Sigmoid colon (tissue), 7 donors: Measurements from ENCODE around the gene PDILT. TPM values are rescaled to one million over a fixed set of nuclear protein-coding genes. Genes with fewer than 3 reads are reported as not detected.

Experiments used
- DNase-seq: peaks from one replicate; pipeline ENCODE4 v3.0.0-alpha.2; 2019
- H3K27ac ChIP-seq, 4 donors: fragments of 200-600 bp; sonication (generic); one replicate each; pipeline ENCODE4 v1.5.1; 2016 to 2019; ENCODE audit warnings: mild to moderate bottlenecking in 1 of 4
- H3K27me3 ChIP-seq, 3 donors: fragments of 200-600 bp; sonication (generic); one replicate each; pipeline ENCODE4 v1.5.1; 2019; ENCODE audit warnings: mild to moderate bottlenecking in 1 of 3
- H3K36me3 ChIP-seq, 4 donors: fragments of 200-600 bp; sonication (generic); one replicate each; pipeline ENCODE4 v1.5.1; 2016 to 2019
- H3K4me1 ChIP-seq, 4 donors: fragments of 200-600 bp; sonication (generic); one replicate each; pipeline ENCODE4 v1.5.1; 2017 to 2019
- H3K4me3 ChIP-seq, 4 donors: fragments of 200-600 bp; sonication (generic); one replicate each; pipeline ENCODE4 v1.5.1; 2017 to 2019; ENCODE audit warnings: mild to moderate bottlenecking in 2 of 4, moderate library complexity in 1 of 4
- H3K9me3 ChIP-seq, 4 donors: fragments of 200-600 bp in 3 of 4; sonication (generic) in 3 of 4; one replicate each; pipeline versions ENCODE4 v1.5.1 to v1.6.1; 2013 to 2019
- EP300 ChIP-seq, 4 donors: sonication (generic); formaldehyde crosslinking; IDR thresholded peaks; one replicate each; pipeline ENCODE4 v1.6.1; 2017; ENCODE audit warnings: antibody characterized with exemption in 4 of 4
- POLR2A ChIP-seq, 2 donors: fragments of 450-650 bp; IDR thresholded peaks; one replicate each; pipeline ENCODE4 v1.6.1; 2016; ENCODE audit warnings: antibody characterized with exemption in 2 of 2, mild to moderate bottlenecking in 2 of 2, moderate library complexity in 2 of 2
- POLR2AphosphoS5 ChIP-seq, 4 donors: sonication (generic); formaldehyde crosslinking; IDR thresholded peaks; one replicate each; pipeline ENCODE4 v1.6.1; 2017; ENCODE audit warnings: antibody characterized with exemption in 4 of 4
- WGBS, 2 donors: extraction: QIAGEN DNeasy Blood & Tissue Kit; methylation state at CpG; one replicate each; pipeline ENCODE4 v1.1.7; 2013; 5-methylcytosine and 5-hydroxymethylcytosine counted together
- intact Hi-C: fragments of 100-400 bp; cut with DNase I; formaldehyde crosslinking; loops from one replicate; pipeline ENCODE4 v1.15.1; 2023
- polyA plus RNA-seq, 3 donors: library from polyadenylated mRNA; stranded (reverse); fragments of 200-250 nt; gene quantifications; one replicate each; pipeline ENCODE4 v1.2.3, GENCODE V29; 2013
- total RNA-seq, 4 donors: library from RNA; depleted of rRNA; stranded (reverse); fragments of >200 nt; gene quantifications; one replicate each; pipeline ENCODE4 v1.1.0, GENCODE V29; 2016
- TF ChIP-seq, protein P1 (sequence below), 4 experiments: fragments of 450-650 bp in 3 of 4; fragments of 200-600 bp in 1 of 4; IDR thresholded peaks; one replicate each; pipeline ENCODE4 v1.5.1; 2016 to 2019; ENCODE audit warnings: antibody characterized with exemption in 4 of 4, mild to moderate bottlenecking in 3 of 4, moderate library complexity in 2 of 4
- donor health status: healthy with polysubstance abuse.
- donor health status: Bipolar disorder and iron deficiency.
- donor health status: healthy.

PDILT gene
- total and polyA plus RNA-seq, 7 donors, result not detected

GRCh38 chr16:20388854-20389253 is 15.7 kb downstream of the PDILT start:
- Histone ChIP-seq H3K27ac (no peak overlapping the region), H3K4me3 (no peak overlapping the region), H3K9me3 (no peaks in the 10 kb centered on the region), H3K36me3 (no peaks in the 10 kb centered on the region), H3K4me1 (peaks cover 0 to 15% (median 7%) of the 10 kb centered on the region in 4 donors), H3K27me3 (peaks cover 0 to 12% (median 5%) of the 10 kb centered on the region in 3 donors)
- 22 to 68% methylated on average over 1 of the region's 1 CpG for WGBS, 2 donors
- no peak for DNase-seq
- no peak for TF ChIP-seq EP300 (IDR thresholded peaks at IDR 0.05)
- TF ChIP-seq POLR2AphosphoS5 (IDR thresholded peaks at IDR 0.05), result no peak
- TF ChIP-seq POLR2A (IDR thresholded peaks at IDR 0.05), result no peak
- TF ChIP-seq, protein P1, sequence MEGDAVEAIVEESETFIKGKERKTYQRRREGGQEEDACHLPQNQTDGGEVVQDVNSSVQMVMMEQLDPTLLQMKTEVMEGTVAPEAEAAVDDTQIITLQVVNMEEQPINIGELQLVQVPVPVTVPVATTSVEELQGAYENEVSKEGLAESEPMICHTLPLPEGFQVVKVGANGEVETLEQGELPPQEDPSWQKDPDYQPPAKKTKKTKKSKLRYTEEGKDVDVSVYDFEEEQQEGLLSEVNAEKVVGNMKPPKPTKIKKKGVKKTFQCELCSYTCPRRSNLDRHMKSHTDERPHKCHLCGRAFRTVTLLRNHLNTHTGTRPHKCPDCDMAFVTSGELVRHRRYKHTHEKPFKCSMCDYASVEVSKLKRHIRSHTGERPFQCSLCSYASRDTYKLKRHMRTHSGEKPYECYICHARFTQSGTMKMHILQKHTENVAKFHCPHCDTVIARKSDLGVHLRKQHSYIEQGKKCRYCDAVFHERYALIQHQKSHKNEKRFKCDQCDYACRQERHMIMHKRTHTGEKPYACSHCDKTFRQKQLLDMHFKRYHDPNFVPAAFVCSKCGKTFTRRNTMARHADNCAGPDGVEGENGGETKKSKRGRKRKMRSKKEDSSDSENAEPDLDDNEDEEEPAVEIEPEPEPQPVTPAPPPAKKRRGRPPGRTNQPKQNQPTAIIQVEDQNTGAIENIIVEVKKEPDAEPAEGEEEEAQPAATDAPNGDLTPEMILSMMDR (IDR thresholded peaks at IDR 0.05), result no peak
- intact Hi-C loops, result no loop called here

GRCh38 chr16:20387978-20388377 is 16.6 kb downstream of the PDILT start:
- intact Hi-C loops, result no loop called here
- no peaks in the 10 kb centered on the region for H3K36me3 ChIP-seq
- WGBS, 2 donors, result 95 to 97% methylated on average over 3 of the region's 3 CpGs

DNA sequence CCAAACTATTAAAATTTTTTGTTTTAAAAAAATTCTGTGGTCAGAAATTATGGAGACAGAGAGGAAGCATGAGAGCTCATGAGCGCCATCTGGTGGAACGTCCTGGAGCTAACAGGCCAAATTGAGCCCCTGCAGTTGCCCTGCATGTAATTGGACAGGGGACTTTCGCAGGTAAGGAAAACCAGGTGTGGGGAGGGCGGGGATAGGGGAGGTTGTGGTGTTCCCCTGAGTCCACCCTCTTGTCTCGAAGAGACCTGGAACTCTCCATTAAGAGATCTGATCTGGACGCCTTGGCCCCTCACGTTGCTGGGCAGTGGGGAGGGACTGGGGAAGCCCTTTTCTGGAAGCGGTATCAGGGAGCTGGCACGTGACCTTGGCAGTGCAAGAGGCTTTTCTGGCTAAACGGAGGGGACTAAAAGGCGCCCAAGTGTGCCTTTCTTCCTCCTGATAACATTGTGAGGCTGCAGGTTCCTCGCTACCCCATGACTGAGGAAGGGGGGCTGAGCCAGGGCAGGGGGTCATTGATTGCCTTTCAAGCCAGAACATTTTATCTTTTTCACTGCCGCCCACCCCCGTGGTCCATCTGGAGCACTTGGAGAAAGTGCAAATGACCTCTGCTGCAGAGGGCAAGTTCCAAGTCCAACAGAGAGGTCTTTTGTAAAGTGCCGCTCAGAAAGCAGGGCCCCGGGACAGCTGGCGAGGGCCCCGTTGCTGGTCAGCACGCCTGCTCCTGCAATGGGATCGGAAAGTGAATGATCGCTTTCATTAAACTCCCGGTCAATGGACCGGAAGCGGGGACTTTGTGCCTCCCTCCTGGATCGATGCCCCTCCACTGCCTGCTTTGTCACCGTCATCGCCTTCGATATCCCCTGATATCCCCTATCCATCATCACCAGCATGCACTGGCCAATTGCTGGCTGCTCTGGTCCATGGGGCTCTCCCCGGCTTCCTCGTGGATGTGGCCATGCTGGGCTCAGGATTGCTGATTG is 18.4 kb downstream of the PDILT start:
- Histone ChIP-seq H3K4me3 (peak overlapping the region in 1 of 4 donors; percentile 10), H3K27me3 (peaks cover 0 to 12% (median 5%) of the 10 kb centered on the region in 3 donors), H3K36me3 (no peaks in the 10 kb centered on the region), H3K4me1 (peaks cover 0 to 6% (median 0%) of the 10 kb centered on the region in 4 donors), H3K27ac (no peak overlapping the region), H3K9me3 (no peaks in the 10 kb centered on the region)
- intact Hi-C loops, result no loop called here
- WGBS, 2 donors, result 30 to 44% methylated on average over 30 of the region's 30 CpGs
- TF ChIP-seq, protein P1 (IDR thresholded peaks at IDR 0.05), result peak; percentile 14 to 84 (median 53)
- no peak for TF ChIP-seq EP300 (IDR thresholded peaks at IDR 0.05)
- TF ChIP-seq POLR2A (IDR thresholded peaks at IDR 0.05), result no peak
- no peak for TF ChIP-seq POLR2AphosphoS5 (IDR thresholded peaks at IDR 0.05)
- DNase-seq, result peak; percentile 74

More at GRCh38 chr16:20387978-20388377, 16.6 kb downstream of the PDILT start:
- no peak for DNase-seq
- TF ChIP-seq POLR2AphosphoS5 (IDR thresholded peaks at IDR 0.05) (no peak), EP300 (IDR thresholded peaks at IDR 0.05) (no peak), POLR2A (IDR thresholded peaks at IDR 0.05) (no peak)
- TF ChIP-seq, protein P1 (IDR thresholded peaks at IDR 0.05), result no peak
- no peaks in the 10 kb centered on the region for H3K9me3 ChIP-seq
- peaks cover 0 to 12% (median 5%) of the 10 kb centered on the region in 3 donors for H3K27me3 ChIP-seq
- no peak overlapping the region for H3K4me3 ChIP-seq
- H3K27ac ChIP-seq, result no peak overlapping the region
- H3K4me1 ChIP-seq, result peaks cover 0 to 6% (median 0%) of the 10 kb centered on the region in 4 donors

DNA sequence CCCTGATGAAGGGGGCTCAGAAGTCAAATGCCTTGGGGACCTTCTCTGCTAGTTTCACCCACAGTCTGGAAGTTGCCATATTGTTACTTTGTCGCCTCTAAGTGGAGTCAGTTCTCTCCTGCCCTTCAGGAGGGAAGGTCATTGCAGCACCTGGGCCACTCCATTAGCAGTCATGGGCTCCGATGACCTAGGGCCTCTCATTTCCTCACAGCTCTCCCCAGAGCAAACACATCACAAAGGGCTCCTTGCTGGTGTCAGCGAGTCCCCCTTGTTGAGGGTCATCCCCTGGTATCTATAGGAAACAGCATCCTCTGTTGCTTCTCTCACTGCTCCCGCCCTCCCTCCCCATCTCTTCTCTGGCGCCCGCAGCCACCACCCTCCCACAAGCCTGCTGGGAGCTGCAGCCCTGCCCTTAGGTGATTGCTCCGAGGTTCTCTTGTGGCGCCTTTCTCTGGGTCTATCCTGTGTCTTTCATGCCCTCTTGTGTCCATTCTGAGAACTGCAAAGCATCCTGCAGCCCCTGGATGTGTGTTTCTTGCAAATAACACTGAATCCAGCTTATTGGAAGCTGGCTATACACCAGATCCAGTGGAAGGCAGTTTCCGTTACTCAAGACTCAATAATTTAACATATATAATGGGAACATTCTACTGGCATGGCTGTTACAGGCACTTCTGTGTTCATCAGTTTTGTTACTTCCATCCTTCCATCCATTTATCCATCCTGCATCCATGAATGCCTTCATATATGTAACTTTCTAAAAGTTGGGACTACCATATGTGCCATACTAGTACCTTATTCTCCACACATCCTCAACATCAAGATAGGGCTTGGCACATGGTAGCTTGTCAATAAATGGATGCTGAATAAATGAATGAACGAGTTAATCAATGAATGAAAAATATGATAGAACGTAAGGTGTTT is 21.2 kb downstream of the PDILT start:
- no peak overlapping the region for H3K4me3 ChIP-seq
- no peak for TF ChIP-seq POLR2AphosphoS5 (IDR thresholded peaks at IDR 0.05)
- TF ChIP-seq, protein P1 (IDR thresholded peaks at IDR 0.05), result peak; percentile 44 to 86 (median 69)
- no peak overlapping the region for H3K27ac ChIP-seq
- H3K9me3 ChIP-seq, result no peaks in the 10 kb centered on the region
- intact Hi-C loops, result loop anchor here (1.0 kb wide), 1 partner anchor 476 kb away; no protein-coding TSS in a partner anchor
- DNase-seq, result peak; percentile 74
- H3K27me3 ChIP-seq, result peaks cover 0 to 12% (median 5%) of the 10 kb centered on the region in 3 donors
- H3K4me1 ChIP-seq, result peaks cover 0 to 6% (median 0%) of the 10 kb centered on the region in 4 donors
- no peaks in the 10 kb centered on the region for H3K36me3 ChIP-seq
- whole genome bisulfite sequencing, 2 donors, result 25 to 31% methylated on average over 11 of the region's 11 CpGs
